H1 (cell line): ENCODE data around the gene DHX38. TPM values are rescaled to one million over a fixed set of nuclear protein-coding genes. Genes with fewer than 3 reads are reported as not detected.

Experiments
- CTCF ChIA-PET: fragments of 300-600 bp; sonication (Branson Sonifier 250); formaldehyde crosslinking; loops from one replicate; lab custom pipeline; 2021; ENCODE audit not compliant: partially characterized antibody; lab: Charles Lee
- POLR2A ChIA-PET: fragments of 300-600 bp; sonication (Branson Sonifier 250); formaldehyde crosslinking; loops from one replicate; lab custom pipeline; 2021; ENCODE audit warnings: inconsistent platforms; ENCODE audit not compliant: partially characterized antibody; lab: Charles Lee
- DNase-seq, 2 experiments: peaks; one replicate each; pipeline versions ENCODE4 v3.0.0 to v3.0.0-alpha.2; 2010 to 2022; ENCODE audit warnings: low spot score in 2 of 2, low read depth in 1 of 2, mixed read lengths in 1 of 2
- FAIRE-seq: peaks from 2 replicates; lab custom pipeline; 2011; peaks lifted over from hg19 to GRCh38; lab: Jason Lieb, UNC
- H2AFZ ChIP-seq: 2 replicates; pipeline ENCODE4 v1.8.1; 2012; ENCODE audit warnings: low read length, inconsistent platforms
- H2AK5ac ChIP-seq: 2 replicates; pipeline ENCODE4 v1.6.1; 2013; ENCODE audit warnings: low read depth, low read length
- H2BK120ac ChIP-seq: replicated peaks from 2 replicates; pipeline ENCODE3; 2013; ENCODE audit warnings: low read depth, low read length, inconsistent platforms
- H2BK12ac ChIP-seq: 2 replicates; pipeline ENCODE4 v1.6.1; 2013; ENCODE audit warnings: low read depth, low read length
- H2BK15ac ChIP-seq: 2 replicates; pipeline ENCODE4 v1.6.1; 2013; ENCODE audit warnings: low read length
- H2BK20ac ChIP-seq: 2 replicates; pipeline ENCODE4 v1.6.1; 2013; ENCODE audit warnings: low read length
- H2BK5ac ChIP-seq: 2 replicates; pipeline ENCODE4 v1.6.1; 2013; ENCODE audit warnings: low read depth, low read length
- H3K14ac ChIP-seq: 2 replicates; pipeline ENCODE4 v1.6.1; 2013; ENCODE audit warnings: inconsistent platforms; ENCODE audit not compliant: insufficient read length
- H3K18ac ChIP-seq: 2 replicates; pipeline ENCODE4 v1.6.1; 2013; ENCODE audit warnings: low read length; ENCODE audit errors: extremely low read depth
- H3K23ac ChIP-seq: 2 replicates; pipeline ENCODE4 v1.6.1; 2013; ENCODE audit warnings: inconsistent platforms; ENCODE audit not compliant: insufficient read length
- H3K23me2 ChIP-seq: 2 replicates; pipeline ENCODE4 v1.6.1; 2013; ENCODE audit warnings: low read depth, low read length
- H3K27ac ChIP-seq: 2 replicates; pipeline ENCODE4 v1.6.1; 2011; ENCODE audit warnings: low read depth, low read length, inconsistent platforms
- H3K27me3 ChIP-seq, 4 experiments: replicated peaks in 1 of 4; 1 replicate in 1 of 4; 2 replicates in 3 of 4; pipeline versions ENCODE4 v1.6.1 to v1.8.1; 2011 to 2013; ENCODE audit warnings: low read length in 3 of 4, mild to moderate bottlenecking in 3 of 4, inconsistent platforms in 2 of 4, mixed read lengths in 2 of 4, moderate library complexity in 1 of 4; ENCODE audit not compliant: control insufficient read depth in 3 of 4, insufficient read depth in 3 of 4; ENCODE audit errors: extremely low read depth in 1 of 4
- H3K36me3 ChIP-seq, 4 experiments: 2 replicates each; pipeline versions ENCODE4 v1.6.1 to v1.8.1; 2011 to 2013; ENCODE audit warnings: mild to moderate bottlenecking in 4 of 4, low read length in 3 of 4, moderate library complexity in 2 of 4, control low read depth in 1 of 4, inconsistent platforms in 1 of 4; ENCODE audit not compliant: insufficient read depth in 4 of 4, control insufficient read depth in 2 of 4
- H3K4ac ChIP-seq: replicated peaks from 2 replicates; pipeline ENCODE3; 2013; ENCODE audit warnings: low read length, low read depth, mixed read lengths, inconsistent platforms; ENCODE audit not compliant: insufficient read length
- H3K4me1 ChIP-seq, 4 experiments: replicated peaks in 1 of 4; 1 replicate in 1 of 4; 2 replicates in 3 of 4; pipeline versions ENCODE4 v1.6.1 to v1.8.1; 2011 to 2013; ENCODE audit warnings: low read length in 3 of 4, inconsistent platforms in 2 of 4, mixed read lengths in 1 of 4; ENCODE audit not compliant: insufficient read depth in 4 of 4, control insufficient read depth in 3 of 4
- H3K4me2 ChIP-seq, 2 experiments: 2 replicates each; pipeline versions ENCODE4 v1.6.1 to v1.8.1; 2011 to 2013; ENCODE audit warnings: low read depth in 2 of 2, low read length in 2 of 2, control low read depth in 1 of 2, inconsistent platforms in 1 of 2, mild to moderate bottlenecking in 1 of 2; ENCODE audit not compliant: insufficient read depth in 1 of 2
- H3K4me3 ChIP-seq, 4 experiments: fragments of 200-600, 300-600 bp in 1 of 4; sonication (generic), shearing (Covaris generic), sonication (Bioruptor Twin) in 1 of 4; 2 replicates each; pipeline versions ENCODE4 v1.5.1 to v1.8.1; 2011 to 2016; ENCODE audit warnings: low read length in 4 of 4, low read depth in 3 of 4, control low read depth in 2 of 4, inconsistent platforms in 2 of 4, mild to moderate bottlenecking in 2 of 4, mixed read lengths in 1 of 4, moderate library complexity in 1 of 4; ENCODE audit not compliant: insufficient read depth in 2 of 4; ENCODE audit errors: extremely low read depth in 1 of 4
- H3K56ac ChIP-seq: replicated peaks from 2 replicates; pipeline ENCODE3; 2013; ENCODE audit warnings: low read depth, mild to moderate bottlenecking, mixed read lengths, low read length, inconsistent platforms; ENCODE audit not compliant: insufficient read length
- H3K79me1 ChIP-seq: 2 replicates; pipeline ENCODE4 v1.6.1; 2013; ENCODE audit warnings: low read depth, low read length, control low read depth
- H3K79me2 ChIP-seq, 2 experiments: 2 replicates each; pipeline versions ENCODE4 v1.6.1 to v1.8.1; 2012 to 2013; ENCODE audit warnings: low read length in 2 of 2, mild to moderate bottlenecking in 2 of 2, inconsistent platforms in 1 of 2; ENCODE audit not compliant: insufficient read depth in 2 of 2, control insufficient read depth in 1 of 2
- H3K9ac ChIP-seq, 4 experiments: replicated peaks in 1 of 4; 1 replicate in 1 of 4; 2 replicates in 3 of 4; pipeline versions ENCODE4 v1.6.1 to v1.8.1; 2011 to 2013; ENCODE audit warnings: low read depth in 3 of 4, low read length in 3 of 4, control low read depth in 2 of 4, mild to moderate bottlenecking in 2 of 4, moderate library complexity in 2 of 4, inconsistent platforms in 1 of 4; ENCODE audit errors: extremely low read depth in 1 of 4
- H3K9me3 ChIP-seq, 2 experiments: 2 replicates each; pipeline versions ENCODE4 v1.6.1 to v1.8.1; 2012 to 2013; ENCODE audit warnings: mild to moderate bottlenecking in 2 of 2, moderate library complexity in 2 of 2, control low read depth in 1 of 2, inconsistent platforms in 1 of 2, low read depth in 1 of 2, low read length in 1 of 2, mixed read lengths in 1 of 2; ENCODE audit not compliant: insufficient read depth in 2 of 2
- H4K20me1 ChIP-seq, 2 experiments: replicated peaks in 1 of 2; 2 replicates each; pipeline versions ENCODE3 to v1.8.1; 2011 to 2013; ENCODE audit warnings: inconsistent platforms in 2 of 2, low read length in 2 of 2, mild to moderate bottlenecking in 1 of 2; ENCODE audit not compliant: insufficient read depth in 2 of 2, control insufficient read depth in 1 of 2
- H4K5ac ChIP-seq: 2 replicates; pipeline ENCODE4 v1.6.1; 2013; ENCODE audit warnings: low read length, low read depth, mixed read lengths, inconsistent platforms; ENCODE audit not compliant: insufficient read length
- H4K8ac ChIP-seq: 2 replicates; pipeline ENCODE4 v1.8.0; 2013; ENCODE audit warnings: mild to moderate bottlenecking, moderate library complexity, low read length, inconsistent platforms; ENCODE audit not compliant: insufficient read depth; ENCODE audit errors: extremely low read depth
- H4K91ac ChIP-seq: replicated peaks from 2 replicates; pipeline ENCODE3; 2013; ENCODE audit warnings: low read length, mixed read lengths, inconsistent platforms; ENCODE audit not compliant: insufficient read length
- ATF3 ChIP-seq: IDR thresholded peaks from 2 replicates; pipeline ENCODE4 v1.6.1; 2011; ENCODE audit warnings: low read depth, mild to moderate bottlenecking, low read length; ENCODE audit not compliant: insufficient read depth
- CTBP2 ChIP-seq: IDR thresholded peaks from 2 replicates; pipeline ENCODE4 v1.7.0; 2011; ENCODE audit warnings: borderline replicate concordance, mild to moderate bottlenecking, moderate library complexity, mixed read lengths, low read length; ENCODE audit not compliant: insufficient read depth, insufficient read length
- KDM5A ChIP-seq: fragments of 200-600 bp; IDR thresholded peaks from 2 replicates; pipeline ENCODE4 v1.7.1; 2012; ENCODE audit warnings: mild to moderate bottlenecking, low read length, inconsistent platforms, mixed read lengths
- POU5F1 ChIP-seq: IDR thresholded peaks from 2 replicates; pipeline ENCODE4 v1.6.1; 2011; ENCODE audit warnings: low read depth, mild to moderate bottlenecking, low read length, moderate library complexity
- RAD21 ChIP-seq, 2 experiments: IDR thresholded peaks in 1 of 2; conservative IDR thresholded peaks in 1 of 2; 2 replicates each; pipeline ENCODE4 v1.6.1; 2011; ENCODE audit warnings: low read depth in 2 of 2, low read length in 2 of 2, improper control_type of control experiment in 1 of 2, inconsistent platforms in 1 of 2, mild to moderate bottlenecking in 1 of 2, moderate library complexity in 1 of 2
- SIN3A ChIP-seq, 2 experiments: IDR thresholded peaks in 1 of 2; conservative IDR thresholded peaks in 1 of 2; 2 replicates each; pipeline ENCODE4 v1.6.1; 2011 to 2012; ENCODE audit warnings: low read length in 2 of 2, improper control_type of control experiment in 1 of 2, low read depth in 1 of 2, mild to moderate bottlenecking in 1 of 2
- WGBS, 2 experiments: shearing (Covaris generic) in 1 of 2; methylation state at CpG; one replicate each; pipeline versions ENCODE4 v1.1.6 to v1.1.7; 2013 to 2015; ENCODE audit warnings: low lambda C conversion rate in 2 of 2, mixed read lengths in 2 of 2, inconsistent platforms in 1 of 2, low coverage in 1 of 2, missing lambda C conversion rate in 1 of 2; ENCODE audit not compliant: insufficient replicate concordance in 2 of 2, insufficient coverage in 1 of 2, insufficient read length in 1 of 2; ENCODE audit errors: extremely low coverage in 1 of 2, missing lambda C conversion rate in 1 of 2; 5-methylcytosine and 5-hydroxymethylcytosine counted together
- polyA plus RNA-seq, 7 experiments: library from polyadenylated mRNA; depleted of rRNA in 3 of 7; stranded (reverse) in 5 of 7; unstranded in 2 of 7; fragments of >200 nt in 5 of 7; fragments of 200-250 nt in 2 of 7; gene quantifications; 1 replicate in 5 of 7; 2 replicates in 1 of 7; 4 replicates in 1 of 7; pipeline versions ENCODE4 v1.2.1 to v1.2.3, GENCODE V29; 2011 to 2013; ENCODE audit warnings: missing spikeins in 2 of 7, mixed read lengths in 2 of 7
- total RNA-seq: library from RNA; stranded (reverse); fragmentation: NEBNext Ultra II Directional; extraction: Animal tissue kit (Norgen Biotek cat#: 25700); gene quantifications from 2 replicates; pipeline ENCODE4 v1.2.1, GENCODE V29; 2021

DHX38 gene
- total and polyA plus RNA-seq, 2 of the 8 experiments (the other 6 are each of a cell fraction or from before 2014, with no cell fraction given), result 27.3 to 53.5 TPM

GRCh38 chr16:72064361-72064894 is 29.2 kb upstream of the DHX38 start:
- FAIRE-seq (no peak), DNase-seq (no peak)
- Histone ChIP-seq H3K4me2 (no peak overlapping the region), H3K27me3 (no peaks in the 10 kb centered on the region), H3K18ac (no peak overlapping the region), H3K79me1 (no peaks in the 10 kb centered on the region), H4K8ac (no peak overlapping the region), H3K4me1 (no peaks in the 10 kb centered on the region), H2BK5ac (no peak overlapping the region), H3K9ac (no peak overlapping the region), H3K14ac (no peak overlapping the region), H3K9me3 (no peaks in the 10 kb centered on the region), H3K27ac (no peak overlapping the region), H3K4me3 (no peak overlapping the region), H4K20me1 (no peaks in the 10 kb centered on the region), H2BK120ac (no peak overlapping the region), H3K4ac (no peak overlapping the region), H4K91ac (no peak overlapping the region), H3K56ac (no peak overlapping the region), H3K23me2 (no peaks in the 10 kb centered on the region), H4K5ac (no peak overlapping the region), H3K79me2 (no peaks in the 10 kb centered on the region), H2BK15ac (no peak overlapping the region), H3K36me3 (no peaks in the 10 kb centered on the region), H3K23ac (no peak overlapping the region), H2BK20ac (no peak overlapping the region), H2AFZ (no peak overlapping the region), H2AK5ac (no peak overlapping the region), H2BK12ac (no peak overlapping the region)
- TF ChIP-seq ATF3 (no peak), KDM5A (no peak), SIN3A (conservative IDR thresholded peaks at IDR 0.05 in 1 of 2, IDR thresholded peaks at IDR 0.05 in 1 of 2; ENCODE audit: low read depth in 1 of 2, low read length in 2 of 2) (no peak), RAD21 (IDR thresholded peaks at IDR 0.05 in 1 of 2, conservative IDR thresholded peaks at IDR 0.05 in 1 of 2; ENCODE audit: low read depth in 2 of 2, low read length in 2 of 2) (no peak), POU5F1 (no peak), CTBP2 (no peak)
- 91% methylated on average over 10 of the region's 10 CpGs; no CpG with 5 or more reads in 1 of the 2 experiments for WGBS, 2 experiments
- POLR2A ChIA-PET, result no interaction called here
- CTCF ChIA-PET, result interaction anchor here (0.6 to 1.5 kb wide), 2 partner anchors 10 to 35 kb away, joined by 3 read pairs; partner anchors contain the start of gene HP
